ENCODE results near the gene THRA.

Gene THRA

DNA sequence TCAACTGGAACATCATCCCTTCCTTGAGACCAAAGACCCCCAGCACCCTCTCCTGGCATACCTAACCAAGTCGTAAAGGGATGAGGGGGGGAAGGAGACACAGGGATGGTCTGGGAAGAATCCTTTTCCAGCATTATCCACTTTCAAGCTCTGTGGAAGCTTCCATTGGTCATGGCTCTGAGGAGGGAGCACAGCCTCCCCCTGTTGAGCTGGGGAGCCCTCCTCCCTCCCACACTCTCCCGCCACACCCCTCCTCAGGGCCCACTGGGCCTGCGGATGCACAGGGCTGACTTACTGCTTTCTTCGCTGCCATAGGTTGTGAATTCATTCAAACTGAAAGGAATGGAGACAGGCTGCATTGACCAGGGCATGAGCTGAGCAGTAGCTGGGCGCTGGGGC is 35.2 kb upstream of the THRA start:
- DNase-seq = no peak

DNA sequence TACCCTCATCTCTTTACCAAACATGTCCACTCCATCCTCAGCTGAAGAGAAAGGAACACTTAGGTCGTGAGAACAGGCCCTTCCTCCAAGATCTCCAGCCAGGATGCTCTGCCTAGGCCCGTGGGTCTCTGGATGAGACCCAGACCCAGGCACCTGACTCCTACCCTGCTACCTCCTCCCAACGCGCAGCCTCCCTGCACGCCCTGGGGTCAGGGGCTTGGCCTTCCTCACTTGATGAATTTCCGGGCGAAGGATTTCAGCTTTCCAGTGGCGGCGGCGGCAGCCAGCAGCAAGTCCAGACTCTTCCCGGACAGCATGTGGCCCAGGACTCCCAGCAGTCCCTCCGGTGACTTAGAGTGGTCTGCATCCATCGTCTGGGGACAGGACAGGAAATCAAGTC is 34.2 kb upstream of the THRA start:
- no peak for DNase-seq

DNA sequence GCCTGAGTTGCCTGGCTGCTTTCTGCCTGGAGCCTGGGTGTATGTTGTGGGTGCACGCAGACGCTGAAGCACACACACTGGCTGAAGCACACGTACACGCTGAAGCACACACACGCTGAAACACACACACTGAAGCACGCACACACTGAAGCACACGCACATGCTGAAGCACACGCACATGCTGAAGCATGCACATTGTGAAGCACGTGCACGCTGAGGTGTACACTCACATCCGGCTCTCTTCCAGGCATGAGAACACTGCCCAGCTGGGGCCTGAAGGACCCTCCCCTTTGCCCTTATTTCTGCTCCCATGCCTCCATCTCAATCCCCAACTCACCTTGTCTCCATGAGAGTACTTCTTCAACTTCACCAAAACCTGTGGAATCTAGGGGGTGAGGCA is 31.1 kb upstream of the THRA start:
- DNase-seq = no peak

DNA sequence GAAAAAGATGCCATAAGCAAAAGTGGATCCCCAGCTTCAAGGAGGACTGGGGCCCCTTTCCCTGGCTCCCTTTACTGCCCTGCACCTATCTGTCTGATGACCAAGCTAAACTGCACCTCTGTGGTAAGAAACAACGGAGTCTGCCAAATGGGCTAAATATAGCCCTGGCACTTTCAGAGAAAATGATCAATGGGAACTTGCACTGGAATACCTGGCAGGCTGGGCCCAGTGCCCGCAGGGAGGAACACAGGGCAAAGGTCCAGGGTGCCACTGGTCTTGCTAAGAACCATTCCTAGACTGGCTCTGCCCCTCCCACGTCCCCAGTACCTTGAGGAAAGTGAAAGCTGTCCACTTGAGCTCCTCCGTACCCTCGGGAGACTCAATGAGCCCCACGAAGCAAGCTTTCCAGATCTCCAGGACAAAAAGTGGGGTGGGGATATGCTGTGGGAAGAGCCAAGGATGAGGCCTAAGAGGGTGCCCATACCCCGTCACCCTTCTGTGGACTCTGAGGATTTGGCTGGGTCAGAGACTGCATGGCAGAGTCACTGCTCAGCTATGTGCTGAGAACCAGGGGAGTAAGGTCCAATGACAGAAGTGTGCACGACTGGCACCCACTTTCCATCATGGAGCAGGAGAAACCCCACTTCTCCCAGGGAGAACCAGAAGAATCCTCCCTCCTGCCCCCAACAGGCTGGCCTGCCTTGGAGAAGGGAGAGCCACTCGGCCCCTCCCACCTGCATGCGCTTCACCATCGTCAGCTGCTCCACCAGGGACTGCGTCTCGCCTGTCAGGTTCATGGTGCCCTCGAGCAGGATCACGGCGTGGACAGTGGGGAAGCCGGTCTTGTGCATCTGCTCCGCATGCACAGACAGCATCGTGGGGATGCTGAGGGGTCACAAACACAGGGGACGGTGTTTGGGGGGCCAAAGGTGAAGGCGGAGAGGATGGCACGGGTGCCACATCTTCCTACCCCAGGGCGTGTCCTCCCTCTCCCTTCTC is 30.1 kb upstream of the THRA start:
- no peak for DNase-seq

DNA sequence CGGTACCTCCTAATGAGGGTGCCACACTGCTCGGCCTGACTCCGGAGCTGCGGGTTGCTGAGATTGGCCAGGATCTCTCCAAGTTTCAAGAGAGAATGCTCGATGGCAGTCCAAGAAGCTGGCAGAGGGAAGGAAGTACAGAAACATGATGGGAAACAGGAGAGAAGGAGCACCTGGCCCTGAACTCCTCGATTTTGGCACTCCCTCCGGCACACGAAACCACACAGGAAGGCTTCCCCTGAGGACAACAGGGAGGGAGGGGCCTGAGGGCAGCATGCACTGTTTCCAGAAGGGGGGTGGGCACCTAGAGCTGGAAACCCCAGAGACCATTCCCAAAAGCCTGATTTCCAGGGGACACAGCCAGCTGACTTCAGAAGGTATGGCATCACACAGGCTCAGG is 29.4 kb upstream of the THRA start:
- no peak for DNase-seq

DNA sequence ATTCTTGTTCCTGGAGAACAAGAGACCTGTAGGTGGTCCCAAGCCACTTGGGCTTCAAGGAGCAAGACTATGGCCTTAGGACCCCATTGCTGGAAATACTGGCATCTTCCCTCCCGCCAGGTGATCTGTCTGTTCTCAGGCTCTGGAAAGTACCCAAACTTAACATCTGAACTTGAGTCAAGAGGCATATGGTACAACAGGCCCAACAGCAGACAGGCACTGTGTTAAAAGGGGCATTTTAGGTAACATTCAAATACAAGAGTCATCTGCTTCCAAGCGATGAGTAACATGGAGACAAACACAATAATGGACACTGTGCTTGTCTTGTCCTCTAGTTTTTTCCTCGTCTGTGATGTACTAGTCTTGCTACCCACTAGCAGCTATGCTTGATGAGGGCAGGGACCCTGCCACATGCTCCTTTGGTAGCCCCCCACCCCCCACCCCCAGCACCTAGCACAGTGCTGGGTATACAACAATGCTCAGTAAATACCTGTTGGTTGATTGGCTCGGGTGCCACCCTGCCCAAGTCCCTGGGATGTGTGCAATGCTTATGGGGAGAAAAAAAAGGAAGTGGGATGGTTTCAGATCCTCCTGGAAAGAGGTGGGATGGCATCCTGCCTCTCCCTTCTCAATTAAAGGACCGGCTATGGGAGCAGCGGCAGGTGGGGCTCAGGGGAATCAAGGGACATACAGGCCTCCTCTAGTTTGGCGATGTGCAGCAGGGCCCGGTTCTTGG is 28.2 kb upstream of the THRA start:
- no peak for DNase-seq

DNA sequence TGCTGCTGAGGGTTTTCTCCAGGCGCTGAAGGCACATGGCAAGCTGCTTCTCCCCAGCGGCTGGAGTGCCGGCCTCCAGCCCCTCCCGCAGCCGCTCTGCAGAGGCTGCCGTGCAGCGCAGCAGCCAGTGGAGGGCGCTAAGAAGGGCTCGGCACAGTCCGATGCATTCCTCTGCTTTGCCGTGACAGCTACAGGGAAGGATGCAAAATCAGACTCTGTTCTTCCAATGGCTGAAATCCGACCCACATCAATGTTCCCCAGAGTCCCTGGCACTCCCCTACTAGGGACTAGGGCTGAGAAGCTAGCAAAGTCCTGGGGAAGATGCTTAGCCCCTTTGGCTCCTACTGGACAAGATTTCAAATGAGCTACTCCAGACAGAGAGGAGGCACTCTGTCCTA is 27.6 kb upstream of the THRA start:
- DNase-seq = peak; percentile 73

DNA sequence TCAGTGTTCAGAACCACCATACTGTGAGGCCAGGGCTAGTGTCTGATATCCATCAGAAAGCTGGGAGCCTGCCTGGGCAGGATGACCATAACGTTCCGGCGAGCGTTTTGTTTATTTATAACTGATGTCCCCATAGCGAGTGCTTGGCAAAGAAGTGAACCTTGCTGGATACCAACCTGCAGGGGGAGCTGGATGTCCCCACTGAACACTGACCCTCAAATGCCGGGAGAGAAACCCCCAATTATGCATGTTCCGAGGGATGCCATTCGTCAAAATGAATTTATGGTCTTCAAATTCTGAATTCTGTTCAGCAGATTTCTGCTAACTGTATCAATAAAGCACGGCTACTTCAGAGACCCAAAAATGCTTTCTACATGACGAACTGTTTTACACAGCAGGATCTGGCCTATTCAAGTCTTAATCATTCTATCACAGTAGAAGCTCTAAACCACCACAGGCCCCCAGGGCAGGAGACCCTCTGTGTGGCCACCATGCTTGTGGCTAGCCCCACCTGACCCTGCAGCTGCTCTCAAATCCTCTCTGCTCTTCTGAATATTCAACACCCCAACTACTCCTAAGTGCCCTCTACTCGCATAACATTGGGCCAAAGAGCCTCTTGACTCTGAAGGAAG is 23.8 kb upstream of the THRA start:
- DNase-seq = no peak

DNA sequence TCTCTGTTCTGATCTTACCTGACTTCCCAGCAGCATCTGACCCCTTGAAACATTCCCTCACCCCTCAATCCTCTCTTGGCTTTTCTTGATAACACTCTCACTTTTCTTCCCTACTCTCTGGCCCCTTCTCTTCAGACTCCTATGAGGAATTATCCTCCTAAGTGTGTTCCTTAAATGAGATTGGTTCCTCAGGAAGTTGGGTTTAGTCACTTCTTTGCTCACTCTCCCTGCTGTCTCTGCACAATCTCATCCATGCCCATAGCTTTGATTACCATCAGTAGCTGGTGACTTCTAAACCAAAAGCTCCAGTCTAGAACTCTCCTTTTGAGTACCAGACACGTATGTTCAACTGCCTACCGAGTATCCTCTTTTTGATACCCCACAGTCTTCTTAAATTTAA is 21.6 kb upstream of the THRA start:
- DNase-seq = no peak

DNA sequence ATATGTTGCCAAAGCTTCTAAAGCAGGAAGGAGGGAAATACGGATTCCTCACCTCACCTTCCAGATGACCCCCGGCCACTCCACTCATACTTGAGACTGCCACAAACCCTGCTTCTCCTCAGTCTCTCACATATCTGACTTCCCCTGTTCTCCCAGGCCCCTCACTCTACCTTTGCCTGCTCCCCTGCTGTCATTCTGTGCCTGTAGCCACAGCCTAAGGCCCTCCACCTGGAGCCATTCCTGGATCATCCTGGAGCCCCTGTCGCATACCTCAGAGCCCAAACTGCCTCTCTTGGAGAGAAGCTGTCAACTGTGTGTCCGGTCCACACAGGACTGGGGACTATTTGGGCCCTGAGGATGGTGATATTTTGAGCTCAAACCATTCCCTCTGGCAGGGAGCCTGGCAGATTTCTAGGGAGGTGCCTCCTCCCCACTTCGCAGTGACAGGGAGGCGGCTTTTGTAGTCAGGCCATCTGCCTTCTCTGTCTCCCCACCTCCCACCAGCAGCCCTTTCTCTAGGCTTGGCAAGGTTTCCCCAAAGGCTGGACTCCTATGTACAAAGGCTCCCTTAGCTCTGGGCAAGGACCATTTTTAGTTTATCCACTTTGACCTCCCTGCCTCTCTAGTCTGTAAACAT is 6.3 kb upstream of the THRA start:
- no peak for DNase-seq

DNA sequence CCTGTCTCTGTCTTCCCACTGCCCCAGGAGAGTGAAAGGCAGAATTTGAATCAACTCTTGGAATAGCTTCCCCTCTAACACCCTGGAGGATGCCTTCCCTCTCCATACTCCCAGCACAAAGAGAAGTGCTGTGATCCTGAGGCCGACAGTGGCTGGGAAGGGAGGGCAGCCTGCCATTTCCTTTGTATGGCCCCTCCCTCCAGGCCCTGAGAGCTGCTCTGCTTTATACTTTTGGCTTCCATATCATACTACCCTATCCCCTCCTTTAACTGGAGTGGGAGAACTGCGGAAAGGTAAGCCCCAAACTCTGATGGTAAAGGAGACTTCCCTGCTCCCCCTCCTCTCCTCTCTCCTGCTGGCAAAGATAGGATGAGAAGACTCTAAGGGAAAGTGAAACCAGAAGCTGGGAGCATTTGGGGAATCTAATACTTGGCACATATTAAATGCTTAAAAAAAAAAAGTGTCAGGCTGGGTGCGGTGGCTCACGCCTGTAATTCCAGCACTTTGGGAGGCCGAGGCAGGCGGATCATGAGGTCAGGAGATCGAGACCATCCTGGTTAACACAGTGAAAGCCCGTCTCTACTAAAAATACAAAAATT is 4.5 kb upstream of the THRA start:
- no peak for DNase-seq

DNA sequence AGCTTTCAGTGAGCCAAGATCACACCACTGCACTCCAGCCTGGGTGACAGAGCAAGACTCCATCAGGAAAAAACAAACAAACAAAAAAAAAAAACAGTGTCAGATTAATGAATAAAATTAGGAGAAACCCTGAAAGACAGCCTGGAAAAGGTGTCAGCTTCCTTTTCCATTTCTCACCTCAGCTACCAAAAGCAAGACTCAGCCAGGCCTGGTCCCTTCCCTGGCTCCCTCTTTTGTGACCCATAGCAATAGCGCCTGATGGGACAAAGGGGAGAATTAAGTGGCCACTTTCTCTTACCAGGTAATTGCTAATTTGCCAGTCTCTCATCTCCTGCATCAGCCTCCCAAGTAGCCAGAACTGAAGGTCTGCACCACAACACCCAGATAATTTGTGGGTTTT is 3.9 kb upstream of the THRA start:
- no peak for DNase-seq

DNA sequence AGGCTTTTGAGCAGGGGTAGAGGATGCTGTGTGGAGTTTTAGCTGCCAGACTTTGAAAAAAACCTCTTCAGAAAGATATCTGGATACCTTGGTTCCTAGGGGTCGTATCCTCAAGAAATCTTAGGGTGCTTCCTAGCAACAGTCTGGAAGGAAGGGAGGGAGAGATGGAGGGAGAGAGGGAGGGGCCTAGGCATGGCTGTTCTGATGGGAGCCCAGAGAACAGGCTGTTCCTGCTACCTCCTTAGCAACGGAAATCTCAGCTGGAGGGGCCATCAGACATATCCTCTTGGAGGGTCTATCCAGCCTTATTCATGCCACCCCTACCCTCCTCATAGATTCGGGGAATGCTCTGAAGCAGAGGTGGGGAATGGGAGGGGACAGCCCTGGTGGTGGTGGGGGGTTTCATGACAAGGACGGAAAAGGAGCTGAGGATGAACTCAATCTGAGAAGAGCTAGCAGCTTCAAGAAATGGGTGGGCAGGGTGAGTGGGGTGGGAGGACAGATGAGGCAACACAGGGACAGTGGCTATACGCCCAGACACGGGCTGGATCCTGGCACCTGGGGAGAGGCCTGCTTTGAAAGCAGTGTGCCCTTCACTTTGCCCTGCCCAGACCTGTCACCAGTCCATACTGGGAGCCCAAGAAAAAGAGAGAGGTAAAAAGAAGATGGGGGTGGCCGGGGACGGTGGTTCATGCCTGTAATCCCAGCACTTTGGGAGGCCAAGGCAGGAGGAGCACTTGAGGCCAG is 2.9 kb upstream of the THRA start:
- no peak for DNase-seq

DNA sequence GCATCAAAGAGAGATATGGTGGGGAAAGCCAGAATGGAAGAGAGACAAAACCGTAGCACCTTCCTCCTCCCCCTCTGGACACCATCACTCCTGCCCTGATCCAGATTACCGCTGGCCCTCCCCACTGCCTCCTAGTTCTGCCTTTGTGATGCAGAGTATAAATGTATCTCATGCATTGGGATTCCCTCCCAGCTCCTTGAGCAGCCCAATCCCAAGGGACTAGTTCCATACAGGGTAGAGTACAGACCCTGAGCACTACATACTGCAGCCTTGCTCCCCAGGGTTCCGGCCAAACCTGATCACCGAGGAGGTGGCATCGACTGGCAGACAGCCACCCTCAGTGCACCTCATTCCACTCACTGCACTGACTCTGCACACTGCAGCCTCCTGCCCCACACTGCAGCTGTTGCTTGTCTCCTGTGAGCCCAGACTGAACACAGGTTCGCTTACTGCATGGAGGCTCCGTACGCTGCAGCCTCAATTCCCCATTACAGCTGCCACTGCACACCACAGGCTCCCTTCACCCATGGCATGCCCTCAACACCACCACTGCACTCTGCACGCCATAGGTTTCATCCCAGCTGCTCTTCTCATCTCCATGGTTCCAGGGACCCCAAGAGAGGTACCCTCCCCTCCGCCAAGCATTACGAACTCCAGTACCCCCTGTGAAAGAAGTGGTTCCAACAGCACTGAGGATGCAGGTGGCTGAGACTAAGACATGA is 1.7 kb upstream of the THRA start:
- no peak for DNase-seq

DNA sequence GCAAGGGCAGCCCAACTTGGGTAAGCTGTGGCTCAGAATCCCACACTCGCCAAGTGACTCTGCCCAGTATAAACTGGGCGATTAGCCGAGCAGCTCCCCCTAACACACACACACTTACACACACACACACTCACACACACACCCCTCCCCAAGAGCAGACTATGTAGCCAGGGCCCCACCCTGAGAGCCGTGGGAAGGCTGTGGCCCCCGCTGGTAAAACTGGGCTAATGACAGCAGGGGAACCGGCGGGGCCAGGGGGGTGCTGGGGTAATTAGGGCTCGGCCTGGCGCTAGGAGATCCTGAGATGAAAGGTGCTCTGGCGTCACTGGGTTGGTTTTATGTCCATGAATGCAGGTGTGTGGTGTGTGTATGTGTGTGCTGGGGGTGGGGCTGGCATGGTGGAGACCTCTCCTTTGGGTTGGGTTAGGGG is 1.1 kb upstream of the THRA start:
- no peak for DNase-seq

DNA sequence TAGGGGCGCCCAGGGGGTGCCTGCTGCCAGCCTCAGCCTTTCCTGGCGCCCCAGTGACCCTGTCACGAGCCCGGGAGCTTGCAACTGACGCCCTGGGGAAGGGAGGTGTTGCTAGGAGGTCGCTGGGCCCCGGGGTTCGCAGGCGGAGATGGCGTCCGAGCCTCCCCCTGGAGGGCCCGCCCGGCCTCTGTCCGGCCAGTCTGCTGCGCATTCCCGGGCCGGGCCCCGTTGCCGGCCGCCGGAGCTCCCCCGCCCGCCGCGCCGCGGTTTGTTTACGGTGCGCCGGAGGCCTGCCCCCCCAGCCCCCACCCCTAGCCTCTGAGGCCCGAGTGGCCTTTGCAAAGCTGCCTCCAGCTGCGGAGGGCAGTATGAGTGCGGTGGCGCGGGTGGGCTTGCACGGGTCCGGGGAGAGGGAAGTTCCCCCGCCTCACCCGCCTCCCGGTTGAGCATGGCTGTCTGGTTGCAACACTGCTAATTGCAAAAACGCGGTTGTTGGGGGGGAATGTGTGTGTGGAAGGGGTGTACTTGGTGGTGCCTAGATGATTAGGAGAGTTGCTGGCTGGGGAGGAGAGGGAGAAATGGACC is 514 bp downstream of the THRA start:
- peak; percentile 49 for DNase-seq

DNA sequence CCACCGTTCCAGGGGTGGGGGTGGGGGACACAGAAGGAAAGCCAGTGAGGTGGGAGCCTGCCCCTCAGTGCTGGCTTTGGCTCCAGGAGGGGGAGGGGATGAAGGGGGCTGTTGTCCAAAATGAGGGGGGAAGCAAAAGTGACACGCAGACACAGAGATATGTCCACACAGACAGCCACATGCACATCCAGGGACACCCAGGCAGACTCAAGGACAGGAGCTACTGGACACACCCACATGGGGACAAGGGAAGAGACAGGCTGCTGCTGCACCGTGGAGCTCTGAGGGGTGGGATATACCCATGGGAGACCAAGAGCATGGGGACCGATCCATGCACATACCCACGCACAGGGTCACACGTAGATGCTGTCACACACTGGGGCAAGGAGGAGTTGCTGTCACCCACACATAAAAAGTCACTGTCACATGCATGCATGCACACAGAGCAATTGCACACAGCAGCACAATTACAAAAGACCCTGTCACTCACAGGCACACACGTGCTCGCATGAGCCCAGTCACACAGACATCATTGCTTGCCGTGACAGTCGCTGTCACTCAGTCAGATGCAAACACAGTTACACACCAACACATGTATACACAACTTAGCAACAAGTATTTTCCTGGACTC is 1.3 kb downstream of the THRA start:
- DNase-seq = no peak

DNA sequence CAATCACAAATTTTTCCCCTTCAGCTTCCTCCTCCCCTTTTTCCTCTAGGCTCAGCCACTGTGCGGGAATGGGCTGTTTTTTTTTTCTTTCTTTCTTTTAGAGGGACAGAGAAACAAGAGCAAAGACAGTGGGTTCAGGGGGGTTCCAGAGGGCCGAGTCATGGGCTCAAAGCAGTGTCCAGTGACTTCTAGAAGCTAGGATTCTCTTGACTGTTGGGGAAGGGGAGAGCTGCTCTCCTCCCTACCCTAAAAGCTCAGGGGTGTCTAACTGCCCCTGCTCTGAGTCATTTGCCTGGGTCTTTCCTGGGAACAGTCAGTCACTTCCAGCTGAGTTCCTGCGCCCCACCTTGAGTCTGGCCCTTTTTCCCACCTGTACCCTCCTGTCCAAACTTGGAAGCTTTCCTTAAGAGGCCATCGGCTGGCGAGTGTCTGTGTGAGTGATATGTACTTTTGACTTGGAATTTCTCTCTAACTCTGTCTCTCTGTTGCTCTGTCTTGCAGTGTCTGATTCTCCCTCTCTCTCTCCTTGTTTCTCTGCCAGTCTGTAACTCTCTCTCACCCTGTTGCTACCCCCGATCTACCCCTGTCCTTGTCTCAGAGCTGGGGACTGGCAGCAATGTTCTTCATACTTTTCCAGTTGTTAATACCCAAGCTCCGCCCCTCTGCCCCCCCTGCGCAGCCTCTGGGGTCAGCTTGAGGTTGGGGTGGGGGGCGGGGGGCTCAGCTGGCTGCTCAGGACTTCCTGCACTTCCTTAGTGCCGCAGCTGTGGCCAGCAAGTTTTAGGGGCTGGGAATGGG is 2.4 kb downstream of the THRA start:
- DNase-seq = no peak

DNA sequence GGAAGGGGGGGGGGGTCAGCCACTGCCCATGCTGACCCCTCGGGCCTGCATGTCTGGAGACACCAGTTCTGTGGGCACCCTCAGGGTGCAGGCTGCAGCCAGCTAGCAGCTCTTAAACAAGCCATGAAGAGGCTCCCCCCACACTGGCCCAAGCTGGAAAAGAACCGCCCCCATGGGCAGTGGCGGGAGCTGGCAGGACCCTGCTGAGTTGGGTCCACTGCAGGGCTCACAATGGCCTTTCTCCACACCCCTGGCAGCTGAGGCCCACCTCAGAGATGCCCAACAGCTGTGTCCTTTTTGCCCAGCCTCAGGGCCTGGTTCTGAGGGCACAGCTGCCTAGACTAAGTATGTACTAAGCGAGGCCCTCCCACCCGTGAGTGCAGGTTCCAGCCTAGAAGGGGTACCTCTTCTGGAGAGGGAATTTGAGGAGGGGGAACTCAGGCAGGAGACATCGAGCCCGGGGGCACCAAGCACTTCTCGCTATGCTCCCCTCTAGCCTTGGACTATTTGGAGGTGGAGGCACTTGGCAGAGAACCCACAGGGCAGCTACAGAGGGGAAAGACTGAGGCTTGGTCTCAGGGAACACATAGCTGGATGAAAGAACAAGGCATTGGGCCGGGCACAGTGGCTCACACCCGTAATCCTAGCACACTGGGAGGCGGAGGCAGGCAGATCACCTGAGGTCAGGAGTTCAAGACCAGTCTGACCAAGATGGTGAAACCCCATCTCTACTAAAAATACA is 3.2 kb downstream of the THRA start:
- DNase-seq = no peak
